Astrocyte (in vitro differentiated cells and primary cell): ENCODE data around the gene DHRS13.

Experiments
- EZH2 ChIP-seq: IDR thresholded peaks from 2 replicates; pipeline ENCODE4 v1.6.1; 2012; ENCODE audit warnings: mild to moderate bottlenecking, low read length, inconsistent platforms; ENCODE audit not compliant: insufficient read depth
- TF ChIP-seq, protein P1 (sequence below): IDR thresholded peaks from 2 replicates; pipeline ENCODE4 v1.5.1; 2011; ENCODE audit warnings: low read depth, mild to moderate bottlenecking, inconsistent platforms, low read length, moderate library complexity; ENCODE audit not compliant: insufficient read depth

DNA sequence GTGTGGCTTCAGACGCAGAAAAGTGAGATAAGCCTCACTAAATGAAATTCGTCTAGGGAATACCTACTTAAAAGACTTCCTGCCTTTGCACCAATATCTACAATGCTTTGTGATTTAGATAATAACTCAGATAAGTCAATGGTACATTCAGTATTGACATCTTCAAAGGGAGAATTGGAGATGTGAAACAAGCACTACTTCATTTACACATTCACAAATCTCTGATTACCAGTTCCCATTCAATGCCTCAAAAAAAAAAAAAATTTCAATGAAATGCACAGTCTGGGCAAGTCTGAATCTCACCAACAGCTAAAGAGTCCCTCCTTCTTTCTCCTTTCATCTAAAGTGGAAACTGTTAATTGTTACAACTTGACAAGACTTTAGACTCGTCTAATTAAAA, 44.8 kb upstream of the DHRS13 start:
- TF ChIP-seq, protein P1, sequence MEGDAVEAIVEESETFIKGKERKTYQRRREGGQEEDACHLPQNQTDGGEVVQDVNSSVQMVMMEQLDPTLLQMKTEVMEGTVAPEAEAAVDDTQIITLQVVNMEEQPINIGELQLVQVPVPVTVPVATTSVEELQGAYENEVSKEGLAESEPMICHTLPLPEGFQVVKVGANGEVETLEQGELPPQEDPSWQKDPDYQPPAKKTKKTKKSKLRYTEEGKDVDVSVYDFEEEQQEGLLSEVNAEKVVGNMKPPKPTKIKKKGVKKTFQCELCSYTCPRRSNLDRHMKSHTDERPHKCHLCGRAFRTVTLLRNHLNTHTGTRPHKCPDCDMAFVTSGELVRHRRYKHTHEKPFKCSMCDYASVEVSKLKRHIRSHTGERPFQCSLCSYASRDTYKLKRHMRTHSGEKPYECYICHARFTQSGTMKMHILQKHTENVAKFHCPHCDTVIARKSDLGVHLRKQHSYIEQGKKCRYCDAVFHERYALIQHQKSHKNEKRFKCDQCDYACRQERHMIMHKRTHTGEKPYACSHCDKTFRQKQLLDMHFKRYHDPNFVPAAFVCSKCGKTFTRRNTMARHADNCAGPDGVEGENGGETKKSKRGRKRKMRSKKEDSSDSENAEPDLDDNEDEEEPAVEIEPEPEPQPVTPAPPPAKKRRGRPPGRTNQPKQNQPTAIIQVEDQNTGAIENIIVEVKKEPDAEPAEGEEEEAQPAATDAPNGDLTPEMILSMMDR = no peak
- no peak for TF ChIP-seq EZH2
